Progenitor cell of endocrine pancreas (in vitro differentiated cells): ENCODE results near the gene CNOT6L. TPM values are rescaled to one million over a fixed set of nuclear protein-coding genes. Genes with fewer than 3 reads are reported as not detected.
"Not testable (repeated sequence)": the region's sequence is repeated elsewhere in the genome, so short reads cannot be mapped to it uniquely, and the experiment has no call there.

Source experiments
- DNase-seq: peaks from one replicate; pipeline ENCODE4 v3.0.0; 2021; ENCODE audit warnings: low spot score; ENCODE audit not compliant: unreplicated experiment
- H3K27ac Mint-ChIP-seq: 2 replicates; pipeline ENCODE4 v1.8.0; 2021; ENCODE audit warnings: mild to moderate bottlenecking, moderate library complexity, mixed read lengths
- H3K27me3 Mint-ChIP-seq: 2 replicates; pipeline ENCODE4 v1.8.0; 2021; ENCODE audit warnings: mixed read lengths
- H3K36me3 Mint-ChIP-seq: 2 replicates; pipeline ENCODE4 v1.8.0; 2022; ENCODE audit warnings: mixed read lengths; ENCODE audit not compliant: insufficient read depth
- H3K4me1 Mint-ChIP-seq: 2 replicates; pipeline ENCODE4 v1.8.0; 2021; ENCODE audit warnings: low read depth, mixed read lengths
- H3K4me3 Mint-ChIP-seq: 2 replicates; pipeline ENCODE4 v1.8.0; 2021; ENCODE audit warnings: low read depth, mild to moderate bottlenecking, moderate library complexity, mixed read lengths
- H3K9me3 Mint-ChIP-seq: 2 replicates; pipeline ENCODE4 v1.8.0; 2021; ENCODE audit warnings: low read depth, mixed read lengths
- total RNA-seq: library from RNA; stranded (reverse); gene quantifications from 2 replicates; pipeline ENCODE4 v1.2.1, GENCODE V29; 2021
- TF ChIP-seq, protein P1 (sequence below): fragments of 200-600 bp; sonication (generic); IDR thresholded peaks from one replicate; pipeline ENCODE4 v1.5.0; 2021; ENCODE audit warnings: antibody characterized with exemption, mild to moderate bottlenecking; ENCODE audit not compliant: unreplicated experiment

Gene CNOT6L
- total RNA-seq, 1 donor from 2014 or later: 39.7 TPM

DNA sequence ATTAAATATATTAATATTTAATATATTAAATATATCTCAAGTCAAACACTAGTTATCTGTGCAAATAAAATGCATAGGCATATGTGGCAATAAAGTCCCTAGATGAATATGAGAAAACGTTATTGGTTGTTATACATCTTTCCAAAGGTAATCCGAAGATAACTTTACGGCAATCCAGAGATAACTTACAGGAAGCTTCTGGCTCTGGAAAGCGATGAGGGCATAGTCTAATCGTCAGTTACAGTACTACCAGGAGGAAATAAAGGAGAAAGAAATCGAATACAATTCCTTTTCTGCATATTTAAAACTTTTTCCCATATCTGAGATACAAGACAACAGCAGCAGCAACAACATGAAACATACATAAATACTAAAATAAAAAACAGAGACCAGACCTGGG, 35.3 kb downstream of the CNOT6L start:
- Mint-ChIP-seq H3K36me3 (peaks cover 3% of the 10 kb centered on the region), H3K27ac (no peak overlapping the region), H3K4me3 (no peak overlapping the region), H3K9me3 (peaks cover 3% of the 10 kb centered on the region), H3K4me1 (peaks cover 16% of the 10 kb centered on the region), H3K27me3 (no peaks in the 10 kb centered on the region)
- TF ChIP-seq, protein P1, sequence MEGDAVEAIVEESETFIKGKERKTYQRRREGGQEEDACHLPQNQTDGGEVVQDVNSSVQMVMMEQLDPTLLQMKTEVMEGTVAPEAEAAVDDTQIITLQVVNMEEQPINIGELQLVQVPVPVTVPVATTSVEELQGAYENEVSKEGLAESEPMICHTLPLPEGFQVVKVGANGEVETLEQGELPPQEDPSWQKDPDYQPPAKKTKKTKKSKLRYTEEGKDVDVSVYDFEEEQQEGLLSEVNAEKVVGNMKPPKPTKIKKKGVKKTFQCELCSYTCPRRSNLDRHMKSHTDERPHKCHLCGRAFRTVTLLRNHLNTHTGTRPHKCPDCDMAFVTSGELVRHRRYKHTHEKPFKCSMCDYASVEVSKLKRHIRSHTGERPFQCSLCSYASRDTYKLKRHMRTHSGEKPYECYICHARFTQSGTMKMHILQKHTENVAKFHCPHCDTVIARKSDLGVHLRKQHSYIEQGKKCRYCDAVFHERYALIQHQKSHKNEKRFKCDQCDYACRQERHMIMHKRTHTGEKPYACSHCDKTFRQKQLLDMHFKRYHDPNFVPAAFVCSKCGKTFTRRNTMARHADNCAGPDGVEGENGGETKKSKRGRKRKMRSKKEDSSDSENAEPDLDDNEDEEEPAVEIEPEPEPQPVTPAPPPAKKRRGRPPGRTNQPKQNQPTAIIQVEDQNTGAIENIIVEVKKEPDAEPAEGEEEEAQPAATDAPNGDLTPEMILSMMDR: no peak
- DNase-seq: no peak

GRCh38 chr4:77782102-77782835, 36.9 kb downstream of the CNOT6L start:
- no peak for DNase-seq
- Mint-ChIP-seq H3K4me1 (peaks cover 15% of the 10 kb centered on the region), H3K27ac (no peak overlapping the region), H3K9me3 (peaks cover 3% of the 10 kb centered on the region), H3K4me3 (no peak overlapping the region), H3K36me3 (peaks cover 3% of the 10 kb centered on the region), H3K27me3 (no peaks in the 10 kb centered on the region)
- TF ChIP-seq, protein P1: no peak

DNA sequence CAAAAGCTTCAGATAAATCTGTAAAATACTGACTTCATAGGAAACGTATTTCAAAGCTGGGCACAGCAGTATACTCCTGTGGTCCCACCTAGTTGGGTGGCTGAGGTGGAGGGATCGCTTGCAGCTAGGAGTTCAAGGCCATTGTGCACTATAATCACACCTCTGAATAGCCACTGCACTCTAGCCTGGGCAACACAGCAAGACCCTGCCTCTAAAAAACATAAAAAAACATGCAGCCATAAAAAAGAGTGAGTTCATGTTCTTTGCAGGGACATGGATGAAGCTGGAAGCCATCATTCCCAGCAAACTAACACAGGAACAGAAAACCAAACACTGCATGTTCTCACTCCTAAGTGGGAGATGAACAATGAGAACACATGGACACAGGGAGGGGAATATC, 38.4 kb downstream of the CNOT6L start:
- not testable (repeated sequence) for H3K27me3 Mint-ChIP-seq, H3K27ac Mint-ChIP-seq, H3K4me3 Mint-ChIP-seq, H3K9me3 Mint-ChIP-seq, DNase-seq, H3K36me3 Mint-ChIP-seq
- peaks cover 22% of the 10 kb centered on the region for H3K4me1 Mint-ChIP-seq

- Mint-ChIP-seq H3K27me3 (no peaks in the 10 kb centered on the region), H3K4me3 (no peak overlapping the region), H3K27ac (no peak overlapping the region), H3K4me1 (peaks cover 15% of the 10 kb centered on the region), H3K9me3 (peaks cover 3% of the 10 kb centered on the region), H3K36me3 (peaks cover 4% of the 10 kb centered on the region)
- TF ChIP-seq, protein P1: no peak
- DNase-seq: no peak
Measured at GRCh38 chr4:77777135-77777807, 41.9 kb downstream of the CNOT6L start.

GRCh38 chr4:77776182-77777134, 42.7 kb downstream of the CNOT6L start:
- no peak overlapping the region for H3K27ac Mint-ChIP-seq
- no peaks in the 10 kb centered on the region for H3K27me3 Mint-ChIP-seq
- TF ChIP-seq, protein P1: no peak

More at GRCh38 chr4:77776182-77777134, 42.7 kb downstream of the CNOT6L start:
- no peak overlapping the region for H3K4me3 Mint-ChIP-seq
- H3K9me3 Mint-ChIP-seq: peaks cover 3% of the 10 kb centered on the region
- peaks cover 6% of the 10 kb centered on the region for H3K36me3 Mint-ChIP-seq
- peaks cover 7% of the 10 kb centered on the region for H3K4me1 Mint-ChIP-seq
- DNase-seq: no peak
